Myocyte (in vitro differentiated cells): ENCODE data around the gene ZDHHC21. TPM values are rescaled to one million over a fixed set of nuclear protein-coding genes. Genes with fewer than 3 reads are reported as not detected.

Source experiments
- DNase-seq: peaks from one replicate; pipeline ENCODE4 v3.0.0-alpha.2; 2012; ENCODE audit warnings: low read depth
- polyA plus RNA-seq: library from polyadenylated mRNA; unstranded; fragments of >200 nt; gene quantifications from one replicate; pipeline ENCODE4 v1.2.1, GENCODE V29; 2012; ENCODE audit warnings: missing spikeins
- total RNA-seq: library from RNA; depleted of rRNA; stranded (reverse); fragments of >200 nt; gene quantifications from 2 replicates; pipeline ENCODE4 v1.2.3, GENCODE V29; 2014

ZDHHC21 gene
- 13.8 and 18.2 TPM in 2 replicates for total RNA-seq
- polyA plus RNA-seq = 2.2 TPM

DNA sequence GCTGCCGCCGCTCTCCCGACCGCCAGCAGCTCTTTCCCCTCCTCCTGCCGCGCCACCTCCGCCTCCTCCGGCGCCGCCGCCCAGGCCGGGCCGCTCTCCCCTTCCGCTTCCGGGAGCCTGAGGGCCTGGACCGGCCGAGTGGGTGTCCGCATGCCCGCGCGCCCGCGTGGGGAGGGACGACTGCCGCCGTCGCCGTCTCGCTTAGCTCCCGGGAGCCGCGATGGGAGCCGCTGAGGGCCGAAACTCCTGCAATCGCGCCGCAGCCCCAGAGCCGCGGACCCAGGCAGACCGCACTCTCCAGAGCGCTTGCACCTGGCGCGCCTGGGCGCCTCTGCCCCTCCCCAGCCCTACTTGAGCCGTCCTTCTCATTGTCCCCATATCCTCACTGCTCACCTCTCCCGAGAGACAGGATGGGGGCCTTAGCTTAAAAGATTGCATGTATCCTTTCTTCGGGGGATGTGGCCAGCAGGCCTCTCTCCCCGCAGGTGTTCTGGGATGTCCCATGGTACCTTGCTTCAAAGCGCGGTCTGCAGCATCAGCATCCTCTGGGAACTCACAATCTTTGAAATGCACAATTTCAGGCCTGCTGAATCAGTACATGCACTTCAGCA is at the start of gene ZDHHC21:
ZDHHC21 (minus strand) TSS at position 182 of the 611 bp plus-strand sequence. CDS start 19,092 bp downstream, outside the sequence.
- peak; percentile 76 for DNase-seq

- DNase-seq = no peak
Measured at GRCh38 chr9:14741369-14741768, 48.1 kb upstream of the ZDHHC21 start.

DNA sequence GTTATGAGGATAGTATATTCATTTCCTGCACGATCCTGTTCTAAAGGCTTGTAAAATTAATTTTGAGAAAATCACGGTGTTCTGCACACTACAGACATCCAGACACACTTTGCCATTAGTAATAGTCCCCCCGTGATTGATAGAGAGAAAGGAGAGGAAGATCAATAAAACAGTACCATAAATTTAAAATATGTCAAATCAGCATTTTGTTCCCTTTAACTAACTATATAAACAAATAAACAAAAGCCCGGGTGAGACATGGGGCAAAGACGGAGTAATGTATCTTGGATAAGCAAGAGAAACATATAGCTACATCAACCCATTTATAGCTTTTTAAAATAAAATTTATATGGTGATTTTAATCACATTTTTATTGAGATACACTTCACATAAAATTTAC is 39.9 kb upstream of the ZDHHC21 start:
- no peak for DNase-seq

DNA sequence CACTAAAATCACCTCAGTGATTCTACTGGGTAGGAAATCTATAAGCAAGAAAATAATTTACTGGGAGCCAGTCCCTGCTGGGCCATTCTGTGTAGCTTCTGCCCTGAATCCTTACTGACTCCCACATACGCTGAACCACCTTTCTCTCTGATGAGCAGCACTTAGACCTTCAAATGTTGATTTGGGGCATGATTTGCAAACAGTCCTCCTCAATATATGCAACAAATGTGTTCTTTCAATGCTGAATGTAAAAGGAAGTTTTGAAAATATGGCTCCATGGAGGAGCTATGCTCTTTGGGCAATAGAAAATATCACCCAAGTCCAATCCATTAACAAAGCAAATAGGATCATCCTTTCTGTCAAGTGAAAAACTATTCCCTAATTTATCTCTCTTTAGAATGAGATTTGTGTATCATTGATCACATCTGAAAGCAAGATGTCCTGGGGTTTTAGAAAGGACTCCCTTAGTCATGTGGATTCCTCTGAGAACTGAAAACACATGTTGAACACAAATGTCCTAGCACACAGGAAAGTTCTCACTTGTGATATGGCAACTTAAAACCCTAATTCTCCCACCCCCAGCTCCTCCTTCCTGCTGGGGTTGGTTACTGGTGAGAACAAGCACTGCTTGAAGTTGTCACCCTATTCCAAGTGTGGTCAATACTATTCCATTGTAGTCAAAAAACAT is 38.2 kb upstream of the ZDHHC21 start:
- no peak for DNase-seq

- no peak for DNase-seq
Measured at GRCh38 chr9:14730461-14730898, 37.2 kb upstream of the ZDHHC21 start.

- no peak for DNase-seq
Measured at GRCh38 chr9:14723301-14723700, 30.1 kb upstream of the ZDHHC21 start.

DNA sequence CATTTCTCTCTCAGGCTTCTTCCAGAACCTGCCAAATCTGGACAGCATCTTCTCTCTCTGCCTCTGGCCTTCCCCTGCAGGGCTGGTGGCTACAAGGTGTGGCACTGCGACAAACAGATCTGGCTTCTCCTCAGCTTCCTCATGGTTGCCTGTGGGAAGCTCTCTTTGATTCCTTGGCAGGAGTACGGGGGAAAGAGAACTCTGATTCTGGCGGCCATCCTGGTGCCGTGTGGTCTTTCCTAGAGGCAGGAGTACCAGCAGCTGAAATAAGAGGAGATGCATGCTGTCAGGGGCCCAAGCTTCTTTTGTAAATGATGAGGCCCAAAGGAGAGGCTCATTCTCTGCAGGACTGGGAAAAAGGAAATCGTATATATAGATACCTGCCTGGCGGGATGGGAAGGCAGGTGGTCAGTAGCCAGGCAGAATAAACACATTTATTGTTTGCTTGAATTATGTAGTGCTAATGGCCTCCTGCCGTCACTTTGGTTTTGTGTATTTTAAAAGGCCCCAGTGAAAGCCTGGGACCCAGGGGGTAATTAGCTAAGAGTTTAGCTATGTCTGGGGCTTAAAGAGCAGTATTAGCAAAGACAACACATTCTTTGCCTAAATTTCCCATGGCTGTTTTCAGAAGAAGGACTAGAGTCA is 29.3 kb upstream of the ZDHHC21 start, which contains the start of gene CER1:
CER1 (minus strand) TSS at position 343 of the 645 bp plus-strand sequence; CDS start at position 282, 61 bp downstream.
- no peak for DNase-seq

GRCh38 chr9:14719231-14719923 is 26.1 kb upstream of the ZDHHC21 start:
- DNase-seq = no peak

DNA sequence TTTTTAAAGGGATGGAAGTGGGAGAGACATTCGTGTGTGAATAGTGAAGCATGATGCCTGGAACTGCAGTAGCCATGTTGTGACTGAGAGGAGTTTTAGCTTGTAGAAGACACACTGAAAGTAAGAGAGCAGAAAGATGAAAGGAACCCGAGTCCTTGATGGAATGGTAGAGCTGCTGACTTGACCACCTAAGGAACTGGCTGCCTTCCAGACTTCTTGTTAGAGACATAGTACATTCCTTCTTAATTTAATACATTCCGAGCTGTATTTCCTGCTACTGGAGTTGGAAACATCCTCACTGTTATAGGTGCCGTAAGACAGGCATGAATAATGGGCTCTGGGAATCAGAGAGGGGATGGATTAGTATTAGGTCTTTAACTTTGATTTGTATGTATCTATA is 21.9 kb upstream of the ZDHHC21 start:
- DNase-seq = no peak

- DNase-seq = no peak
Measured at GRCh38 chr9:14713187-14713767, 20.0 kb upstream of the ZDHHC21 start.

- DNase-seq = no peak
Measured at GRCh38 chr9:14710804-14711203, 17.6 kb upstream of the ZDHHC21 start.

DNA sequence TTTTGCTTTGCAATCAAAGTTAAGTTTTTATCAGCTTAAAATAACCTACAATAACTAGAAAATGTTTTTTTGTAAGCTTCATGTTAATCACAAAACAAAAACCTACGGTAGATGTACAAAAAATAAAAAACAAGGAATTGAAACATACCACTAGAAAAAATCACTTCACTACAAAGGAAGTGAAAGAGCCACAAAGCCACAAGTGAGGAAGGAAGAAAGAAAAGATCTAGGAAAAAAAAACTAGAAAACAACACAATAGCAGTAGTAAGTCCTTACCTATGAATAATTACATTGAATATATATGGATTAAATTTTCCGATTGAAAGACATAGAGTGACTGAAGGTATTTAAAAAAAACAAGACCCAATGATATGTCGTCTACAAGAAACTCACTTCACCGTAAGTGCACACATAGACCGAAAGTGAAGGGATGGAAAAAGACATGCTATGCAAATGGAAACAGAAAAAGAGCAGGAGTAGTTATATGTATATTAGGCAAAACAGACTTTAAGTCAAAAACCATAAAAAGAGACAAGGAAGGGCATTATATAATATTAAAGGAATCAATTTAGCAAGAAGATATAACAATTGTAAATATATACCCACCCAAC is 13.4 kb upstream of the ZDHHC21 start:
- no peak for DNase-seq

- no peak for DNase-seq
Measured at GRCh38 chr9:14705079-14705478, 11.8 kb upstream of the ZDHHC21 start.

GRCh38 chr9:14704281-14704680 is 11.0 kb upstream of the ZDHHC21 start:
- DNase-seq = no peak

DNA sequence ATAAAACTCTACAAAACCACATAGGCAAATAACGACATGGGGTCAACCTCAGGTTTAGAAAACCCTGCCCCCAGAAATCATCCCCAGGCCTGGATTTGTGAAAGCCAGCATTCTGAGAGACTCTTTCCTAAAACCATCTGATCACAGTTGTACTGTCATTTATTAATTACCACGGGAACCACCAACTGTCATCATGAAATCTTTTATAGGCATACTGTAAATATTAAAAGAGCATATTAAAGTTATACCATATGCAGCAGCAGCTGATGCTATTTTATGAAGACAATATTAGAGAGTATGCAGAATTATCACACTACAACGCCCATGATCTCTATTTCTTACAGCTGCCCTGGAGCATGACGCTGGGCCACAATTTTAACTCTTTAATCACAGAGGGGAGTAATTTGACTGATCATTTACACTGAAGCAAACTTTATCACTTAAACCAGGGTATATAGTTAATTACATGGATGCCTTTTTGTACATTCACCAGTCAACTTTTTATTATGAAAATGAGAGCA is 9.0 kb upstream of the ZDHHC21 start:
- DNase-seq = no peak

- DNase-seq = peak; percentile 32
Measured at GRCh38 chr9:14692470-14693250, 572 bp downstream of the ZDHHC21 start.

GRCh38 chr9:14690948-14691730 is 2.1 kb downstream of the ZDHHC21 start:
- no peak for DNase-seq

DNA sequence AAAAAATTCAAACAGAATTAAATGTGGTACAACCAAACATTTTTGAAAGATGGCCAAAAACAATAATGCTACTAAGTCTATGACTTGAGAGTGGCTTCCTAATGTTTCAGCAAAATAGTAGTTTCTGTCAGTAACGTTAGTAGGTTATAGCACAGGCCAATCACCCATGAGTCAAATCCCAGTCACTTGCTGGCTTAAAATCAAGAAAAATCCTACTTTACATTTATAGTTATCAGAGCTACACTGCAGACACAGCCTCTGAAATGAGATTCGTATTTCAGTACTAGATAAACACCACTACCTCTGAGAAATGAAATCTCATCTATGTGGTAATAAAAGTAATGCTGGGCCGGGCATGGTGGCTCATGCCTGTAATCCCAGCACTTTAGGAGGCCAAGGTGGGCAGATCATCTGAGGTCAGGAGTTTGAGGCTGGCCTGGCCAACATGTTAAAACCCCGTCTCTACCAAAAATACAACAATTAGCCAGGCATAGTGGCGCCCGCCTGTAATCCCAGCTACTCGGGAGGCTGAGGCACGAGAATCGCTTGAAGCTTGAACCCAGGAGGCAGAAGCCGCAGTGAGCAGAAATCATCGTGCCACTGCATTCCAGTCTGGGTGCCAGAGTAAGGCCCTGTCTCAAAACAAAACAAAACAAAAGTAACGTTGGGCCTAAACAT is 6.1 kb downstream of the ZDHHC21 start:
- DNase-seq = peak; percentile 22
